A673 (cell line): Measurements from ENCODE around the gene RNF157. TPM values are rescaled to one million over a fixed set of nuclear protein-coding genes. Genes with fewer than 3 reads are reported as not detected.

ENCODE experiments used
- BruUV-seq: library from RNA; stranded (reverse); fragments of 400-500 nt; replicated peaks from 2 replicates; lab custom pipeline; 2021; lab: Mats Ljungman, UMichigan
- CTCF ChIA-PET: fragments of 300-600 bp; sonication (Branson Sonifier 250); formaldehyde crosslinking; loops from one replicate; lab custom pipeline; 2022; ENCODE audit warnings: antibody characterized with exemption; lab: Charles Lee
- POLR2A ChIA-PET: fragments of 300-600 bp; sonication (Branson Sonifier 250); formaldehyde crosslinking; loops from one replicate; lab custom pipeline; 2022; ENCODE audit warnings: antibody characterized with exemption; ENCODE audit not compliant: low non-redundant PET; lab: Charles Lee
- DNase-seq: peaks from one replicate; pipeline ENCODE4 v3.0.0-alpha.2; 2015; ENCODE audit warnings: low spot score
- H3K27ac ChIP-seq: fragments of 200-600 bp; sonication (generic); 2 replicates; pipeline ENCODE4 v1.5.1; 2016; ENCODE audit warnings: mixed run types, low read depth, mild to moderate bottlenecking, mixed read lengths, antibody characterized with exemption, low read length; ENCODE audit not compliant: poor library complexity, severe bottlenecking
- H3K27me3 ChIP-seq: fragments of 200-600 bp; sonication (generic); replicated peaks from 2 replicates; pipeline ENCODE4 v1.6.1; 2017; ENCODE audit warnings: mixed run types, low read depth, mild to moderate bottlenecking, mixed read lengths, antibody characterized with exemption, low read length; ENCODE audit not compliant: insufficient read depth, poor library complexity
- H3K36me3 ChIP-seq: fragments of 200-600 bp; sonication (generic); 2 replicates; pipeline ENCODE4 v1.6.1; 2016; ENCODE audit warnings: mixed run types, mild to moderate bottlenecking, mixed read lengths, antibody characterized with exemption, low read length; ENCODE audit not compliant: insufficient read depth, poor library complexity, severe bottlenecking
- H3K4me1 ChIP-seq: fragments of 200-600 bp; sonication (generic); 2 replicates; pipeline ENCODE4 v1.6.1; 2017; ENCODE audit warnings: mixed run types, mild to moderate bottlenecking, mixed read lengths, antibody characterized with exemption, low read length; ENCODE audit not compliant: insufficient read depth, poor library complexity, severe bottlenecking
- H3K4me3 ChIP-seq: fragments of 200-600 bp; sonication (generic); 2 replicates; pipeline ENCODE4 v1.5.1; 2016; ENCODE audit warnings: low read depth, mixed run types, mild to moderate bottlenecking, mixed read lengths, low read length; ENCODE audit not compliant: poor library complexity, severe bottlenecking
- H3K9me3 ChIP-seq: fragments of 200-600 bp; sonication (generic); 2 replicates; pipeline ENCODE4 v1.6.1; 2016; ENCODE audit warnings: mixed run types, low read depth, mild to moderate bottlenecking, mixed read lengths, antibody characterized with exemption, low read length; ENCODE audit not compliant: poor library complexity, severe bottlenecking
- EZH2 ChIP-seq: fragments of 200-600 bp; sonication (generic); IDR thresholded peaks from 2 replicates; pipeline ENCODE4 v1.6.1; 2017; ENCODE audit warnings: borderline replicate concordance, low read depth, mild to moderate bottlenecking, mixed read lengths, antibody characterized with exemption, low read length; ENCODE audit not compliant: poor library complexity, severe bottlenecking
- intact Hi-C: fragments of 100-400 bp; cut with micrococcal nuclease; formaldehyde crosslinking; loops from one replicate; pipeline ENCODE4 v1.10.0; 2022; ENCODE audit not compliant: unreplicated experiment
- total RNA-seq: library from RNA; stranded (reverse); gene quantifications from 2 replicates; pipeline ENCODE4 v1.2.3, GENCODE V29; 2021
- TF ChIP-seq, protein P1 (sequence below): fragments of 300-800, 200-600 bp; sonication (generic); conservative IDR thresholded peaks from 2 replicates; pipeline ENCODE4 v1.5.1; 2017; ENCODE audit warnings: low read depth, mild to moderate bottlenecking, antibody characterized with exemption, low read length, moderate library complexity, mixed read lengths

RNF157 gene
- total RNA-seq, 1 experiment from 2014 or later: 0.56 TPM

DNA sequence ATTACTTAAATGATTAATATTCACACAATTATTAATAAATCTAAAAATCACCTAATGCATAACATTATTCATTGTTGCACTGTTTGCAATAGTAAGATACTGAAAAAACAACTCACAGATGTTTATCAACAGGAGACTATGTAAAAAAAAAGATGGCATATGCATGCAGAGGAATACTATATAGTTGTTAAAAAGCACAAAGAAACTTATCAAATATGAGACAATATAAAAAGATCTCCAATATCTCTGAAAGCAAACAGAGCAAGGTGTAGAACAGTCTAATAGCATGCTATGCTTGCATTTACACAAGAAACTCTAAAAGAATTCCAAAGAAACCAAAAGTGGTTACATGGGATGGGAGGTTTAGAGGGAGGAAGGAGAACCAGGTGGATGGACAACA, 3.7 kb downstream of the RNF157 start:
- POLR2A ChIA-PET: no interaction called here
- no peaks in the 10 kb centered on the region for H3K36me3 ChIP-seq
- H3K4me3 ChIP-seq: no peak overlapping the region
- H3K4me1 ChIP-seq: peaks cover 4% of the 10 kb centered on the region
- TF ChIP-seq, protein P1, sequence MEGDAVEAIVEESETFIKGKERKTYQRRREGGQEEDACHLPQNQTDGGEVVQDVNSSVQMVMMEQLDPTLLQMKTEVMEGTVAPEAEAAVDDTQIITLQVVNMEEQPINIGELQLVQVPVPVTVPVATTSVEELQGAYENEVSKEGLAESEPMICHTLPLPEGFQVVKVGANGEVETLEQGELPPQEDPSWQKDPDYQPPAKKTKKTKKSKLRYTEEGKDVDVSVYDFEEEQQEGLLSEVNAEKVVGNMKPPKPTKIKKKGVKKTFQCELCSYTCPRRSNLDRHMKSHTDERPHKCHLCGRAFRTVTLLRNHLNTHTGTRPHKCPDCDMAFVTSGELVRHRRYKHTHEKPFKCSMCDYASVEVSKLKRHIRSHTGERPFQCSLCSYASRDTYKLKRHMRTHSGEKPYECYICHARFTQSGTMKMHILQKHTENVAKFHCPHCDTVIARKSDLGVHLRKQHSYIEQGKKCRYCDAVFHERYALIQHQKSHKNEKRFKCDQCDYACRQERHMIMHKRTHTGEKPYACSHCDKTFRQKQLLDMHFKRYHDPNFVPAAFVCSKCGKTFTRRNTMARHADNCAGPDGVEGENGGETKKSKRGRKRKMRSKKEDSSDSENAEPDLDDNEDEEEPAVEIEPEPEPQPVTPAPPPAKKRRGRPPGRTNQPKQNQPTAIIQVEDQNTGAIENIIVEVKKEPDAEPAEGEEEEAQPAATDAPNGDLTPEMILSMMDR: no peak
- no peak for TF ChIP-seq EZH2
- CTCF ChIA-PET: no interaction called here
- DNase-seq: no peak
- no peak overlapping the region for H3K27ac ChIP-seq
- intact Hi-C loops: no loop called here
- no TSS peak for BruUV-seq
- H3K9me3 ChIP-seq: no peaks in the 10 kb centered on the region
- peaks cover 41% of the 10 kb centered on the region for H3K27me3 ChIP-seq

DNA sequence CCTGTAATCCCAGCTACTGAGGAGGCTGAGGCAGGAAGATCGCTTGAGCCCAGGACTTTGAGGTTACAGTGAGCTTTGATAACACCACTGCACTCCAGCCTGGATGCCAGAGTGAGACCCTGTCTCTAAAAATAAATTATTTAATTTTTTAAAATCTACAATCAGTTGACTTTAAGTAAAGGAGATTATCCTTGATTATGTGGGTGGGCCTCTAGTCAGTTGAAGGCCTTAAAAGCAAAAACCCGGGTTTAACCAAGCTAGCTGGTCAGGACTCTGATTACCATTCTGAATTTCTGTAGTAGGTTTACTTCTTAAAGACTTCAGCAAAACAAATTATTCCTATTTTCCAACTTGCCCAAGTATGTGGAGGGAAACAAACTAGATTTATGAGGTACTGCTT, 4.4 kb downstream of the RNF157 start:
- ChIA-PET POLR2A (no interaction called here), CTCF (no interaction called here)
- intact Hi-C loops: no loop called here

DNA sequence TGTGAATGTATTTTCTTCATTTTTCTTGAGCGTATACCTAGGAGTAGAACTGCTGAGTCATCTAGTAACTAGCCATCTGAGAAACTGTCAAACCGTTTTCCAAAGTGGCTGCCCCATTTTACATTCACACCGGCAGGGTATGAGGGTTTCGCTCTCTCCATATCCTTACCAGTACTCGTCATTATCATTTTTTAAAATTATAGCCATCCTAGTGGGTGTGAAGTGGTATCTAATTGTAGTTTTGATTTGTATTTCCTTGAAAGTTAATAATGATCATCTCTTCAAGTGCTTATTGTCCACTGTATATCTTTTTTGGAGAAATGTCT, 6.0 kb downstream of the RNF157 start:
- Histone ChIP-seq H3K4me3 (no peak overlapping the region), H3K27me3 (peaks cover 34% of the 10 kb centered on the region), H3K36me3 (no peaks in the 10 kb centered on the region), H3K27ac (no peak overlapping the region), H3K9me3 (no peaks in the 10 kb centered on the region), H3K4me1 (no peaks in the 10 kb centered on the region)
- CTCF ChIA-PET: no interaction called here
- no peak for DNase-seq
- TF ChIP-seq, protein P1: no peak
- no peak for TF ChIP-seq EZH2
- intact Hi-C loops: no loop called here
- POLR2A ChIA-PET: no interaction called here
- no TSS peak for BruUV-seq

More for the DNA sequence above, 4.4 kb downstream of the RNF157 start:
- no peak overlapping the region for H3K27ac ChIP-seq
- H3K4me1 ChIP-seq: peaks cover 4% of the 10 kb centered on the region
- no peaks in the 10 kb centered on the region for H3K9me3 ChIP-seq
- BruUV-seq: no TSS peak
- H3K4me3 ChIP-seq: no peak overlapping the region
- no peak for DNase-seq
- TF ChIP-seq, protein P1: no peak
- no peak for TF ChIP-seq EZH2
- H3K27me3 ChIP-seq: peaks cover 34% of the 10 kb centered on the region
- no peaks in the 10 kb centered on the region for H3K36me3 ChIP-seq
